OCI-LY7 (cell line): ENCODE results near the gene DDB1. TPM values are rescaled to one million over a fixed set of nuclear protein-coding genes. Genes with fewer than 3 reads are reported as not detected.

Source experiments
- BruUV-seq: library from RNA; stranded (reverse); fragments of 400-500 nt; replicated peaks from 2 replicates; lab custom pipeline; 2021; lab: Mats Ljungman, UMichigan
- CTCF ChIA-PET: fragments of 300-600 bp; sonication (Branson Sonifier 250); formaldehyde crosslinking; loops from one replicate; lab custom pipeline; 2022; ENCODE audit warnings: antibody characterized with exemption; ENCODE audit not compliant: unreplicated experiment; lab: Charles Lee
- POLR2A ChIA-PET: fragments of 300-600 bp; sonication (Branson Sonifier 250); formaldehyde crosslinking; loops from one replicate; lab custom pipeline; 2022; ENCODE audit warnings: antibody characterized with exemption; lab: Charles Lee
- DNase-seq: peaks from one replicate; pipeline ENCODE4 v3.0.0-alpha.2; 2015; ENCODE audit warnings: low spot score
- H2AFZ ChIP-seq: fragments of 200-600 bp; sonication (generic), shearing (Covaris generic); 2 replicates; pipeline ENCODE4 v1.6.1; 2014; ENCODE audit warnings: mild to moderate bottlenecking, antibody characterized with exemption, low read length, moderate library complexity
- H3K27ac ChIP-seq: fragments of 200-600 bp; sonication (generic); 2 replicates; pipeline ENCODE4 v1.5.1; 2014; ENCODE audit warnings: mixed run types, low read depth, mild to moderate bottlenecking, moderate library complexity, low read length, inconsistent platforms; ENCODE audit not compliant: poor library complexity, severe bottlenecking
- H3K36me3 ChIP-seq: fragments of 200-600 bp; sonication (generic); 2 replicates; pipeline ENCODE4 v1.6.1; 2014; ENCODE audit warnings: mild to moderate bottlenecking, antibody characterized with exemption, low read length, moderate library complexity, mixed read lengths; ENCODE audit not compliant: insufficient read depth
- H3K4me1 ChIP-seq: fragments of 200-600 bp; sonication (generic); 2 replicates; pipeline ENCODE4 v1.5.1; 2014; ENCODE audit warnings: mild to moderate bottlenecking, low read length; ENCODE audit not compliant: insufficient read depth, poor library complexity, severe bottlenecking
- H3K4me2 ChIP-seq: fragments of 200-600 bp; sonication (generic); 2 replicates; pipeline ENCODE4 v1.6.1; 2014; ENCODE audit warnings: mild to moderate bottlenecking, low read length
- H3K4me3 ChIP-seq: fragments of 200-600 bp; sonication (generic); 2 replicates; pipeline ENCODE4 v1.5.1; 2014; ENCODE audit warnings: mild to moderate bottlenecking, low read depth, low read length; ENCODE audit not compliant: poor library complexity, severe bottlenecking
- H3K79me2 ChIP-seq: fragments of 200-600 bp; sonication (generic); 2 replicates; pipeline ENCODE4 v1.6.1; 2016; ENCODE audit warnings: low read depth, mild to moderate bottlenecking, low read length, moderate library complexity, mixed read lengths; ENCODE audit not compliant: insufficient read depth
- H3K9me2 ChIP-seq: fragments of 200-600 bp; sonication (generic); 2 replicates; pipeline ENCODE4 v1.6.1; 2016; ENCODE audit warnings: mild to moderate bottlenecking, low read length, mixed read lengths; ENCODE audit not compliant: insufficient read depth
- H3K9me3 ChIP-seq: fragments of 200-600 bp; sonication (generic); 2 replicates; pipeline ENCODE4 v1.6.1; 2014; ENCODE audit warnings: mild to moderate bottlenecking, mixed run types, low read length, mixed read lengths
- H4K20me1 ChIP-seq: fragments of 200-600 bp; sonication (generic); 2 replicates; pipeline ENCODE4 v1.6.1; 2014; ENCODE audit warnings: mild to moderate bottlenecking, antibody characterized with exemption, low read length, moderate library complexity, mixed read lengths; ENCODE audit not compliant: insufficient read depth
- EZH2phosphoT487 ChIP-seq: fragments of 200-600 bp; sonication (generic); IDR thresholded peaks from 2 replicates; pipeline ENCODE4 v1.6.1; 2018; ENCODE audit warnings: low read depth, borderline replicate concordance, mild to moderate bottlenecking, mixed run types, antibody characterized with exemption, low read length, moderate library complexity, mixed read lengths
- intact Hi-C: fragments of 100-400 bp; cut with micrococcal nuclease; formaldehyde crosslinking; loops from one replicate; pipeline ENCODE4 v1.10.0; 2022; ENCODE audit not compliant: unreplicated experiment
- total RNA-seq, 2 experiments: library from RNA; depleted of rRNA in 1 of 2; stranded (reverse); fragments of >200 nt in 1 of 2; shearing (Covaris generic) in 1 of 2; gene quantifications; 2 replicates each; pipeline ENCODE4 v1.2.3, GENCODE V29; 2014 to 2022
- TF ChIP-seq, protein P1 (sequence below): fragments of 200-600 bp; sonication (generic); conservative IDR thresholded peaks from 2 replicates; pipeline ENCODE4 v1.5.1; 2014; ENCODE audit warnings: mild to moderate bottlenecking, antibody characterized with exemption, low read length, moderate library complexity, mixed read lengths

Gene DDB1
- total RNA-seq, 2 experiments from 2014 or later = 194 to 225 TPM

DNA sequence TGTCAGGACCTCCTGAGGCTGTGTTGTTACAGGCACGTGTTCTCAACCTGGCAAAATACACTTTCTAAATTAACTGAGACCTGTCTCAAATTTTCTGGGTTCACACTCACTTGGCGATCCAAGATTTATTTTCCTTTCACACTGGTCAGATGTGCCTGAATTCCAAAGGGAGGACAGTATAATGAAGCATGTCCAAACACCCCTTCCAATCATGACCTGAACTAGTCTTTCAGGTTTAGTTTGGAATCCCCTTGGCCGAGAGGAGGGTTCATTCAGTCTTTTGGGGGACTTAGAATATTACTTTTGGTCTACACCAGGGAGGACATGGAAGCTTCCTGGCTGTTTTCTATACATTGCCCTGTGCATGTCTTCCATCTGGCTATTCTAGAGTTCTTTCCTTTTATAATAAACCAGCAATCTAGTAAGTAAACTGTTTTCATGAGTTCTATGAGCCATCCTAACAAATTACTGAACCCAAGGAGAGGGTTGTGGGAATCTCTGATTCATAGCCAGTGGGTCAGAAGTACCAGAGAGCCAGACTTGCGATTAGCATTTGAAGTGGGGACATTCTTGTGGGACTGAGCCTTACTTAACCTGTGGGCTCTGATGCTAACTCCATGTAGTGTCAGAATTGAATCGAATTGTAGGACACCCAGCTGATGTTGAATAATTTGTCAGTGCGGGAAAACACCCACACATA, 44.7 kb upstream of the DDB1 start:
- no peak overlapping the region for H2AFZ ChIP-seq
- no peak overlapping the region for H3K27ac ChIP-seq
- intact Hi-C loops = no loop called here
- CTCF ChIA-PET = no interaction called here
- H3K9me2 ChIP-seq = no peaks in the 10 kb centered on the region
- H4K20me1 ChIP-seq = no peaks in the 10 kb centered on the region
- TF ChIP-seq, protein P1, sequence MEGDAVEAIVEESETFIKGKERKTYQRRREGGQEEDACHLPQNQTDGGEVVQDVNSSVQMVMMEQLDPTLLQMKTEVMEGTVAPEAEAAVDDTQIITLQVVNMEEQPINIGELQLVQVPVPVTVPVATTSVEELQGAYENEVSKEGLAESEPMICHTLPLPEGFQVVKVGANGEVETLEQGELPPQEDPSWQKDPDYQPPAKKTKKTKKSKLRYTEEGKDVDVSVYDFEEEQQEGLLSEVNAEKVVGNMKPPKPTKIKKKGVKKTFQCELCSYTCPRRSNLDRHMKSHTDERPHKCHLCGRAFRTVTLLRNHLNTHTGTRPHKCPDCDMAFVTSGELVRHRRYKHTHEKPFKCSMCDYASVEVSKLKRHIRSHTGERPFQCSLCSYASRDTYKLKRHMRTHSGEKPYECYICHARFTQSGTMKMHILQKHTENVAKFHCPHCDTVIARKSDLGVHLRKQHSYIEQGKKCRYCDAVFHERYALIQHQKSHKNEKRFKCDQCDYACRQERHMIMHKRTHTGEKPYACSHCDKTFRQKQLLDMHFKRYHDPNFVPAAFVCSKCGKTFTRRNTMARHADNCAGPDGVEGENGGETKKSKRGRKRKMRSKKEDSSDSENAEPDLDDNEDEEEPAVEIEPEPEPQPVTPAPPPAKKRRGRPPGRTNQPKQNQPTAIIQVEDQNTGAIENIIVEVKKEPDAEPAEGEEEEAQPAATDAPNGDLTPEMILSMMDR = no peak
- no peak for TF ChIP-seq EZH2phosphoT487
- DNase-seq = no peak
- H3K36me3 ChIP-seq = peaks cover 46% of the 10 kb centered on the region
- H3K9me3 ChIP-seq = peaks cover 16% of the 10 kb centered on the region; the same call in 1 of the 2 replicates
- BruUV-seq = no TSS peak
- H3K4me3 ChIP-seq = no peak overlapping the region
- H3K4me2 ChIP-seq = no peak overlapping the region
- no peaks in the 10 kb centered on the region for H3K79me2 ChIP-seq
- H3K4me1 ChIP-seq = no peaks in the 10 kb centered on the region
- POLR2A ChIA-PET = interaction anchor here (1.5 kb wide), 1 partner anchor 41 kb away, joined by 4 read pairs; no protein-coding TSS in a partner anchor

DNA sequence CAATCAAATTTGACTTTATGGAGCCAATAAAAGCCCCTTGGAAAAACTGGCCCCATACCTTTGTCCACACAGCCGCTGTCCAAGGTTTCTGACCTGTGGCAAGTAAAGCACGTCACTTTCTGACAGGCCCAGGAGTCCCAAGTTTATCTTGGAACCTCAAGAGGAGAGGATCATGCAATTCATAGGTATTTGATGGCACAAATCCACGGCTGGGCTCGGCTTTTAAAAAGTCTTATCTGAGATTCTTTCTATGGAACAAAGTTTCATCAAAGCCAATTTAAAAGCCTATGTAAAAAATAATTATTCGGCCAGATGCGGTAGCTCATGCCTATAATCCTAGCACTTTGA, 42.8 kb upstream of the DDB1 start:
- DNase-seq = no peak
- peaks cover 61% of the 10 kb centered on the region for H3K36me3 ChIP-seq
- H3K9me3 ChIP-seq = peaks cover 24% of the 10 kb centered on the region; the same call in 1 of the 2 replicates
- H3K27ac ChIP-seq = no peak overlapping the region
- H3K9me2 ChIP-seq = no peaks in the 10 kb centered on the region
- POLR2A ChIA-PET = interaction anchor here (1.1 kb wide), 1 partner anchor 40 kb away, joined by 3 read pairs; no protein-coding TSS in a partner anchor
- H3K4me3 ChIP-seq = no peak overlapping the region
- no peaks in the 10 kb centered on the region for H3K79me2 ChIP-seq
- intact Hi-C loops = no loop called here
- no TSS peak for BruUV-seq
- no peak overlapping the region for H2AFZ ChIP-seq
- H3K4me1 ChIP-seq = no peaks in the 10 kb centered on the region
- H4K20me1 ChIP-seq = no peaks in the 10 kb centered on the region
- CTCF ChIA-PET = no interaction called here
- no peak overlapping the region for H3K4me2 ChIP-seq
- no peak for TF ChIP-seq EZH2phosphoT487
- TF ChIP-seq, protein P1 = no peak
